Measurements from ENCODE around the gene LUZP1. TPM values are rescaled to one million over a fixed set of nuclear protein-coding genes. Genes with fewer than 3 reads are reported as not detected.

Gene LUZP1
- total RNA-seq, 1 experiment from 2014 or later, result 30.9 TPM

- DNase-seq, result no peak
- Histone ChIP-seq H3K4me3 (ENCODE audit: insufficient read depth, low read depth, low read length) (no peak overlapping the region), H3K36me3 (replicated peaks; ENCODE audit: control insufficient read depth, insufficient read depth, low read length) (no peaks in the 10 kb centered on the region), H3K27me3 (ENCODE audit: control insufficient read depth, insufficient read depth, low read length) (no peaks in the 10 kb centered on the region)
Observed at GRCh38 chr1:23123528-23123927, 45.1 kb downstream of the LUZP1 start.

- DNase-seq, result no peak
- Histone ChIP-seq H3K36me3 (replicated peaks; ENCODE audit: control insufficient read depth, insufficient read depth, low read length) (no peaks in the 10 kb centered on the region), H3K4me3 (ENCODE audit: insufficient read depth, low read depth, low read length) (no peak overlapping the region), H3K27me3 (ENCODE audit: control insufficient read depth, insufficient read depth, low read length) (no peaks in the 10 kb centered on the region)
Observed at GRCh38 chr1:23122796-23123195, 45.9 kb downstream of the LUZP1 start.

- Histone ChIP-seq H3K36me3 (replicated peaks; ENCODE audit: control insufficient read depth, insufficient read depth, low read length) (no peaks in the 10 kb centered on the region), H3K27me3 (ENCODE audit: control insufficient read depth, insufficient read depth, low read length) (no peaks in the 10 kb centered on the region), H3K4me3 (ENCODE audit: insufficient read depth, low read depth, low read length) (no peak overlapping the region)
- peak; percentile 39 for DNase-seq
Observed at GRCh38 chr1:23122023-23122748, 46.5 kb downstream of the LUZP1 start.

- Histone ChIP-seq H3K4me3 (ENCODE audit: insufficient read depth, low read depth, low read length) (no peak overlapping the region), H3K27me3 (ENCODE audit: control insufficient read depth, insufficient read depth, low read length) (no peaks in the 10 kb centered on the region), H3K36me3 (replicated peaks; ENCODE audit: control insufficient read depth, insufficient read depth, low read length) (no peaks in the 10 kb centered on the region)
- DNase-seq, result no peak
Observed at GRCh38 chr1:23120383-23120782, 48.3 kb downstream of the LUZP1 start.

GRCh38 chr1:23118957-23119792 lies 49.5 kb downstream of the LUZP1 start:
- Histone ChIP-seq H3K27me3 (ENCODE audit: control insufficient read depth, insufficient read depth, low read length) (no peaks in the 10 kb centered on the region), H3K4me3 (ENCODE audit: insufficient read depth, low read depth, low read length) (no peak overlapping the region), H3K36me3 (replicated peaks; ENCODE audit: control insufficient read depth, insufficient read depth, low read length) (no peaks in the 10 kb centered on the region)
- DNase-seq, result no peak

GRCh38 chr1:23118407-23118806 lies 50.2 kb downstream of the LUZP1 start:
- DNase-seq, result no peak
- H3K4me3 ChIP-seq (ENCODE audit: insufficient read depth, low read depth, low read length), result no peak overlapping the region
- no peaks in the 10 kb centered on the region for H3K36me3 ChIP-seq (replicated peaks; ENCODE audit: control insufficient read depth, insufficient read depth, low read length)
- no peaks in the 10 kb centered on the region for H3K27me3 ChIP-seq (ENCODE audit: control insufficient read depth, insufficient read depth, low read length)

- H3K36me3 ChIP-seq (replicated peaks; ENCODE audit: control insufficient read depth, insufficient read depth, low read length), result no peaks in the 10 kb centered on the region
- no peaks in the 10 kb centered on the region for H3K27me3 ChIP-seq (ENCODE audit: control insufficient read depth, insufficient read depth, low read length)
- no peak overlapping the region for H3K4me3 ChIP-seq (ENCODE audit: insufficient read depth, low read depth, low read length)
- DNase-seq, result no peak
Observed at GRCh38 chr1:23116921-23117699, 51.5 kb downstream of the LUZP1 start.

- no peaks in the 10 kb centered on the region for H3K36me3 ChIP-seq (replicated peaks; ENCODE audit: control insufficient read depth, insufficient read depth, low read length)
- DNase-seq, result no peak
- no peak overlapping the region for H3K4me3 ChIP-seq (ENCODE audit: insufficient read depth, low read depth, low read length)
- H3K27me3 ChIP-seq (ENCODE audit: control insufficient read depth, insufficient read depth, low read length), result no peaks in the 10 kb centered on the region
Observed at GRCh38 chr1:23116216-23116836, 52.3 kb downstream of the LUZP1 start.

- no peaks in the 10 kb centered on the region for H3K36me3 ChIP-seq (replicated peaks; ENCODE audit: control insufficient read depth, insufficient read depth, low read length)
- no peak overlapping the region for H3K4me3 ChIP-seq (ENCODE audit: insufficient read depth, low read depth, low read length)
- H3K27me3 ChIP-seq (ENCODE audit: control insufficient read depth, insufficient read depth, low read length), result no peaks in the 10 kb centered on the region
- DNase-seq, result no peak
Observed at GRCh38 chr1:23114424-23115079, 54.1 kb downstream of the LUZP1 start.

- Histone ChIP-seq H3K4me3 (ENCODE audit: insufficient read depth, low read depth, low read length) (no peak overlapping the region), H3K27me3 (ENCODE audit: control insufficient read depth, insufficient read depth, low read length) (no peaks in the 10 kb centered on the region), H3K36me3 (replicated peaks; ENCODE audit: control insufficient read depth, insufficient read depth, low read length) (no peaks in the 10 kb centered on the region)
- DNase-seq, result no peak
Observed at GRCh38 chr1:23111600-23112535, 56.8 kb downstream of the LUZP1 start.

GRCh38 chr1:23110391-23110790 lies 58.3 kb downstream of the LUZP1 start:
- no peak for DNase-seq
- Histone ChIP-seq H3K4me3 (ENCODE audit: insufficient read depth, low read depth, low read length) (no peak overlapping the region), H3K27me3 (ENCODE audit: control insufficient read depth, insufficient read depth, low read length) (no peaks in the 10 kb centered on the region)

GRCh38 chr1:23108918-23109533 lies 59.6 kb downstream of the LUZP1 start:
- H3K36me3 ChIP-seq (replicated peaks; ENCODE audit: control insufficient read depth, insufficient read depth, low read length), result no peaks in the 10 kb centered on the region; the same call in 1 of the 2 replicates
- H3K4me3 ChIP-seq (ENCODE audit: insufficient read depth, low read depth, low read length), result no peak overlapping the region
- DNase-seq, result no peak
- no peaks in the 10 kb centered on the region for H3K27me3 ChIP-seq (ENCODE audit: control insufficient read depth, insufficient read depth, low read length)

More at GRCh38 chr1:23110391-23110790, 58.3 kb downstream of the LUZP1 start:
- no peaks in the 10 kb centered on the region; the same call in 1 of the 2 replicates for H3K36me3 ChIP-seq (replicated peaks; ENCODE audit: control insufficient read depth, insufficient read depth, low read length)

Data from H7 (cell line).